H9 (cell line): ENCODE results near the gene RAB39B. TPM values are rescaled to one million over a fixed set of nuclear protein-coding genes. Genes with fewer than 3 reads are reported as not detected.

Experiments
- DNase-seq: peaks from one replicate; pipeline ENCODE4 v3.0.0-alpha.2; 2017
- H2AFZ ChIP-seq: one replicate; pipeline ENCODE4 v1.6.1; 2013; ENCODE audit warnings: mild to moderate bottlenecking, low read length, control low read depth, moderate library complexity
- H2AK5ac ChIP-seq: 2 replicates; pipeline ENCODE4 v1.6.1; 2013; ENCODE audit warnings: low read length, control low read depth, mixed read lengths; ENCODE audit not compliant: insufficient read length
- H2BK120ac ChIP-seq: one replicate; pipeline ENCODE4 v1.6.1; 2013; ENCODE audit warnings: low read depth, mild to moderate bottlenecking, low read length, control low read depth, inconsistent platforms; ENCODE audit not compliant: poor library complexity, severe bottlenecking
- H2BK12ac ChIP-seq: 2 replicates; pipeline ENCODE4 v1.6.1; 2013; ENCODE audit warnings: low read length, control low read depth, mixed read lengths, low read depth; ENCODE audit not compliant: insufficient read length
- H2BK15ac ChIP-seq: 2 replicates; pipeline ENCODE4 v1.6.1; 2013; ENCODE audit warnings: low read depth, low read length, control low read depth
- H2BK20ac ChIP-seq: one replicate; pipeline ENCODE4 v1.6.1; 2013; ENCODE audit warnings: low read depth, mild to moderate bottlenecking, low read length, control low read depth, inconsistent platforms; ENCODE audit not compliant: poor library complexity, severe bottlenecking
- H2BK5ac ChIP-seq: 2 replicates; pipeline ENCODE4 v1.6.1; 2013; ENCODE audit warnings: low read length, control low read depth, mixed read lengths; ENCODE audit not compliant: insufficient read length
- H3K14ac ChIP-seq: 2 replicates; pipeline ENCODE4 v1.6.1; 2013; ENCODE audit warnings: low read length, control low read depth; ENCODE audit not compliant: insufficient read depth
- H3K18ac ChIP-seq: 2 replicates; pipeline ENCODE4 v1.6.1; 2013; ENCODE audit warnings: low read depth, mild to moderate bottlenecking, mixed read lengths, low read length, control low read depth; ENCODE audit not compliant: insufficient read length
- H3K23ac ChIP-seq: 2 replicates; pipeline ENCODE4 v1.6.1; 2013; ENCODE audit warnings: low read length, control low read depth, mixed read lengths, low read depth; ENCODE audit not compliant: insufficient read length
- H3K23me2 ChIP-seq: 2 replicates; pipeline ENCODE4 v1.6.1; 2013; ENCODE audit warnings: low read depth, mild to moderate bottlenecking, mixed read lengths, low read length, control low read depth; ENCODE audit not compliant: insufficient read length, poor library complexity, severe bottlenecking
- H3K27ac ChIP-seq: 2 replicates; pipeline ENCODE4 v1.5.1; 2013; ENCODE audit warnings: low read length, control low read depth, mixed read lengths, low read depth; ENCODE audit not compliant: insufficient read length
- H3K27me3 ChIP-seq: 2 replicates; pipeline ENCODE4 v1.6.1; 2013; ENCODE audit warnings: low read length, control low read depth, inconsistent platforms; ENCODE audit not compliant: insufficient read depth
- H3K4ac ChIP-seq: 2 replicates; pipeline ENCODE4 v1.6.1; 2013; ENCODE audit warnings: low read depth, mild to moderate bottlenecking, control low read depth, inconsistent platforms, low read length, moderate library complexity
- H3K4me1 ChIP-seq: 2 replicates; pipeline ENCODE4 v1.6.1; 2013; ENCODE audit warnings: low read length, control low read depth, inconsistent platforms; ENCODE audit not compliant: insufficient read depth
- H3K4me2 ChIP-seq: 2 replicates; pipeline ENCODE4 v1.6.1; 2013; ENCODE audit warnings: low read length, control low read depth, mixed read lengths; ENCODE audit not compliant: insufficient read length, insufficient read depth
- H3K56ac ChIP-seq: 2 replicates; pipeline ENCODE4 v1.6.1; 2013; ENCODE audit warnings: low read depth, mild to moderate bottlenecking, mixed read lengths, low read length, control low read depth; ENCODE audit not compliant: insufficient read length
- H3K79me1 ChIP-seq: 2 replicates; pipeline ENCODE4 v1.6.1; 2013; ENCODE audit warnings: low read depth, mild to moderate bottlenecking, moderate library complexity, low read length, control low read depth, inconsistent platforms; ENCODE audit not compliant: insufficient read depth, poor library complexity, severe bottlenecking
- H3K79me2 ChIP-seq: 2 replicates; pipeline ENCODE4 v1.6.1; 2013; ENCODE audit warnings: low read length, control low read depth, inconsistent platforms; ENCODE audit not compliant: insufficient read depth
- H3K9ac ChIP-seq: 2 replicates; pipeline ENCODE4 v1.6.1; 2013; ENCODE audit warnings: low read length, control low read depth, mixed read lengths; ENCODE audit not compliant: insufficient read length; ENCODE audit errors: extremely low read depth
- H3K9me3 ChIP-seq: one replicate; pipeline ENCODE4 v1.6.1; 2013; ENCODE audit warnings: low read depth, low read length, inconsistent platforms; ENCODE audit not compliant: control insufficient read depth
- H3T11ph ChIP-seq: one replicate; pipeline ENCODE4 v1.6.1; 2013; ENCODE audit warnings: mild to moderate bottlenecking, low read length, control low read depth, inconsistent platforms
- H4K20me1 ChIP-seq: one replicate; pipeline ENCODE4 v1.6.1; 2013; ENCODE audit not compliant: control insufficient read depth, insufficient read length, insufficient read depth
- H4K5ac ChIP-seq: 2 replicates; pipeline ENCODE4 v1.6.1; 2013; ENCODE audit warnings: low read depth, mild to moderate bottlenecking, mixed read lengths, low read length, control low read depth; ENCODE audit not compliant: insufficient read length
- H4K8ac ChIP-seq: replicated peaks from 2 replicates; pipeline ENCODE4 v1.6.1; 2013; ENCODE audit warnings: low read length, control low read depth, mixed read lengths, low read depth; ENCODE audit not compliant: insufficient read length
- H4K91ac ChIP-seq: 2 replicates; pipeline ENCODE4 v1.6.1; 2013; ENCODE audit warnings: low read depth, mild to moderate bottlenecking, moderate library complexity, mixed read lengths, low read length, control low read depth; ENCODE audit not compliant: insufficient read length
- H3K27ac Mint-ChIP-seq, 3 experiments: 2 replicates in 2 of 3; 3 replicates in 1 of 3; pipeline ENCODE4 v1.8.0; 2020 to 2021; ENCODE audit warnings: mixed read lengths in 3 of 3, mild to moderate bottlenecking in 1 of 3, moderate library complexity in 1 of 3
- H3K27me3 Mint-ChIP-seq: 2 replicates; pipeline ENCODE4 v1.8.0; 2021; ENCODE audit warnings: low read depth, mild to moderate bottlenecking, moderate library complexity, mixed read lengths
- H3K36me3 Mint-ChIP-seq, 3 experiments: 2 replicates in 2 of 3; 3 replicates in 1 of 3; pipeline ENCODE4 v1.8.0; 2020 to 2021; ENCODE audit warnings: low read depth in 3 of 3, mixed read lengths in 3 of 3; ENCODE audit not compliant: insufficient read depth in 1 of 3
- H3K4me1 Mint-ChIP-seq, 2 experiments: 2 replicates each; pipeline ENCODE4 v1.8.0; 2020; ENCODE audit warnings: mixed read lengths in 2 of 2
- H3K4me3 Mint-ChIP-seq, 2 experiments: 2 replicates in 1 of 2; 3 replicates in 1 of 2; pipeline ENCODE4 v1.8.0; 2020 to 2021; ENCODE audit warnings: mild to moderate bottlenecking in 2 of 2, mixed read lengths in 2 of 2, moderate library complexity in 1 of 2
- H3K9me3 Mint-ChIP-seq, 2 experiments: 2 replicates in 1 of 2; 3 replicates in 1 of 2; pipeline ENCODE4 v1.8.0; 2020; ENCODE audit warnings: mild to moderate bottlenecking in 2 of 2, mixed read lengths in 2 of 2, moderate library complexity in 1 of 2
- CTCF ChIP-seq: fragments of 200-600 bp; sonication (generic); conservative IDR thresholded peaks from 3 replicates; pipeline ENCODE4 v1.8.0; 2021; ENCODE audit warnings: antibody characterized with exemption, mild to moderate bottlenecking
- WGBS: extraction: QIAGEN DNeasy Blood & Tissue Kit; methylation state at CpG from one replicate; pipeline ENCODE4 v1.1.7; 2013; ENCODE audit warnings: missing lambda C conversion rate, low lambda C conversion rate, mixed read lengths; ENCODE audit not compliant: insufficient read length; ENCODE audit errors: extremely low coverage; 5-methylcytosine and 5-hydroxymethylcytosine counted together
- total RNA-seq: library from RNA; stranded (reverse); gene quantifications from 2 replicates; pipeline ENCODE4 v1.2.1, GENCODE V29; 2021

Gene RAB39B
- total RNA-seq, 1 experiment from 2014 or later, result 7.2 TPM

DNA sequence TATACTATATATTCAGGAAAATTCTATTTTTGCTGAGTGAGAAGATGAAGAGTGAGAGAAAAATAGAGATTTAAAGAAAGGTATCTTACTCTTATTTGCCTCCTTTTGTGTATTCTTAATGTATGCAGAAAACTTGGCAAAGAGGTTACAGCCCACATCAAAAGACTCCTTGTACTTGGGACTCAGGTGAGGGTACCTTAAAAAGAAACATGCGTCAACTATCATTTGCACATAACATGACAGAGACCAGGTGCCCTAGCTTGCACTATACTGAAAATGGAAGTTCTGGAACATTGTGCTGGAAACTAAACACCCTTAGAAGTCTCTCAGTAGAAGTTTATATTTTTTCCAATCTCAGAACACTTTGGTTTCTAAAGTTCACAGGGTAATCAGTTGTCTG is 15.6 kb upstream of the RAB39B start:
- Histone ChIP-seq H2BK20ac (no peak overlapping the region), H2AK5ac (no peak overlapping the region), H3K79me1 (no peaks in the 10 kb centered on the region), H3T11ph (no peak overlapping the region), H3K18ac (no peak overlapping the region), H3K9me3 (peaks cover 24% of the 10 kb centered on the region), H4K91ac (no peak overlapping the region), H3K27ac (no peak overlapping the region), H4K20me1 (no peaks in the 10 kb centered on the region), H2BK15ac (no peak overlapping the region), H3K27me3 (no peaks in the 10 kb centered on the region), H3K23me2 (no peaks in the 10 kb centered on the region), H4K5ac (no peak overlapping the region), H2BK12ac (no peak overlapping the region), H3K9ac (no peak overlapping the region), H2AFZ (no peak overlapping the region), H3K23ac (no peak overlapping the region), H3K4ac (no peak overlapping the region), H3K56ac (no peak overlapping the region), H4K8ac (no peak overlapping the region), H3K14ac (no peak overlapping the region), H2BK5ac (no peak overlapping the region), H3K4me2 (no peak overlapping the region), H2BK120ac (no peak overlapping the region), H3K79me2 (no peaks in the 10 kb centered on the region), H3K4me1 (no peaks in the 10 kb centered on the region)
- H3K4me3 Mint-ChIP-seq, result no peak overlapping the region
- peaks cover 0 to 2% (median 0%) of the 10 kb centered on the region in 3 experiments; a peak in 2 of 7 replicates for H3K36me3 Mint-ChIP-seq
- TF ChIP-seq CTCF, result no peak
- no CpG with 5 or more reads among the region's 1 CpG for WGBS
- peaks cover 65 to 67% of the 10 kb centered on the region in 2 experiments for H3K9me3 Mint-ChIP-seq
- H3K4me1 Mint-ChIP-seq, result no peaks in the 10 kb centered on the region
- H3K27me3 Mint-ChIP-seq, result no peaks in the 10 kb centered on the region
- no peak overlapping the region for H3K27ac Mint-ChIP-seq
- DNase-seq, result no peak
